GM12878 (cell line): ENCODE measurements around the gene GRAMD1B. TPM values are rescaled to one million over a fixed set of nuclear protein-coding genes. Genes with fewer than 3 reads are reported as not detected.

Source experiments
- ATAC-seq: fragments of 200-7000 bp; cut with Tn5 transposase; 3 replicates; pipeline ENCODE4 v1.9.1; 2020; ENCODE audit warnings: mild to moderate bottlenecking, moderate library complexity
- BruUV-seq: library from RNA; stranded (reverse); fragments of 400-500 nt; replicated peaks from 2 replicates; lab custom pipeline; 2021; lab: Mats Ljungman, UMichigan
- CTCF ChIA-PET: fragments of 300-600 bp; sonication (Branson Sonifier 250); formaldehyde crosslinking; extraction: SDS; loops from one replicate; lab custom pipeline; 2021; ENCODE audit warnings: inconsistent platforms; lab: Yijun Ruan, JAX
- POLR2A ChIA-PET: fragments of 350-600 bp; formaldehyde crosslinking; extraction: SDS; loops from one replicate; lab custom pipeline; 2021; ENCODE audit warnings: inconsistent platforms; lab: Charles Lee
- RAD21 ChIA-PET: fragments of 300-600 bp; sonication (Branson Sonifier 250); formaldehyde crosslinking; loops from one replicate; lab custom pipeline; 2023; ENCODE audit warnings: antibody characterized with exemption; ENCODE audit not compliant: unreplicated experiment; lab: Charles Lee
- SMC1A ChIA-PET: fragments of 300-600 bp; sonication (Branson Sonifier 250); formaldehyde crosslinking; loops from one replicate; lab custom pipeline; 2023; ENCODE audit not compliant: unreplicated experiment, uncharacterized antibody; lab: Charles Lee
- DNase-seq: peaks from one replicate; pipeline ENCODE4 v3.0.0-alpha.2; 2011; ENCODE audit warnings: low read depth, low spot score
- FAIRE-seq: peaks from 3 replicates; lab custom pipeline; 2011; peaks lifted over from hg19 to GRCh38; lab: Jason Lieb, UNC
- H2AFZ ChIP-seq: 2 replicates; pipeline ENCODE4 v1.6.0; 2011; ENCODE audit warnings: low read depth, low read length, control low read depth; ENCODE audit not compliant: control insufficient read depth
- H3K27ac ChIP-seq: 2 replicates; pipeline ENCODE4 v1.5.1; 2011; ENCODE audit warnings: control low read depth; ENCODE audit not compliant: control insufficient read depth, insufficient read depth
- H3K27me3 ChIP-seq, 2 experiments: replicated peaks in 1 of 2; 2 replicates each; pipeline versions ENCODE4 v1.6.0 to v1.6.1; 2011; ENCODE audit warnings: low read length in 1 of 2; ENCODE audit not compliant: control insufficient read depth in 2 of 2, insufficient read depth in 2 of 2
- H3K36me3 ChIP-seq, 2 experiments: 2 replicates each; pipeline ENCODE4 v1.5.1; 2011; ENCODE audit warnings: low read length in 1 of 2; ENCODE audit not compliant: control insufficient read depth in 2 of 2, insufficient read depth in 2 of 2
- H3K4me1 ChIP-seq: 2 replicates; pipeline ENCODE4 v1.6.1; 2011; ENCODE audit warnings: mild to moderate bottlenecking, low read length, moderate library complexity, mixed read lengths; ENCODE audit not compliant: control insufficient read depth, insufficient read depth
- H3K4me2 ChIP-seq: 2 replicates; pipeline ENCODE4 v1.6.0; 2011; ENCODE audit warnings: control low read depth; ENCODE audit not compliant: control insufficient read depth, insufficient read depth
- H3K4me3 ChIP-seq: fragments of 200-600 bp; sonication (generic); 2 replicates; pipeline ENCODE4 v1.5.1; 2016
- H3K79me2 ChIP-seq: 2 replicates; pipeline ENCODE4 v1.6.0; 2011; ENCODE audit warnings: low read length; ENCODE audit not compliant: control insufficient read depth, insufficient read depth
- H3K9ac ChIP-seq: 2 replicates; pipeline ENCODE4 v1.8.0; 2011; ENCODE audit warnings: low read length, control low read depth, mixed read lengths; ENCODE audit not compliant: control insufficient read depth, insufficient read depth
- H3K9me3 ChIP-seq: replicated peaks from 3 replicates; pipeline ENCODE4 v1.5.1; 2011; ENCODE audit warnings: mild to moderate bottlenecking, low read length; ENCODE audit not compliant: control insufficient read depth, insufficient read depth
- H4K20me1 ChIP-seq: 2 replicates; pipeline ENCODE4 v1.6.0; 2011; ENCODE audit not compliant: control insufficient read depth, insufficient read depth
- BCL3 ChIP-seq: IDR thresholded peaks from 2 replicates; pipeline ENCODE4 v1.6.1; 2011; ENCODE audit warnings: borderline replicate concordance, low read depth, mild to moderate bottlenecking, moderate library complexity, low read length; ENCODE audit not compliant: insufficient read depth, poor library complexity, severe bottlenecking
- CHD1 ChIP-seq: IDR thresholded peaks from 2 replicates; pipeline ENCODE4 v1.6.1; 2012; ENCODE audit warnings: low read depth, low read length, improper control_type of control experiment
- E4F1 ChIP-seq: fragments of 450-650 bp; IDR thresholded peaks from 2 replicates; pipeline ENCODE4 v1.6.1; 2018; ENCODE audit warnings: borderline replicate concordance, mild to moderate bottlenecking; ENCODE audit not compliant: partially characterized antibody
- FOS ChIP-seq: IDR thresholded peaks from 3 replicates; pipeline ENCODE4 v1.6.1; 2011; ENCODE audit warnings: borderline replicate concordance; ENCODE audit not compliant: insufficient read length; ENCODE audit errors: extremely low read depth
- HDGF ChIP-seq: fragments of 450-650 bp; IDR thresholded peaks from 2 replicates; pipeline ENCODE4 v1.6.1; 2016; ENCODE audit warnings: antibody characterized with exemption
- IKZF2 ChIP-seq, 2 experiments: fragments of 450-650 bp; IDR thresholded peaks; 2 replicates each; pipeline ENCODE4 v1.6.1; 2017; ENCODE audit warnings: mild to moderate bottlenecking in 2 of 2, moderate library complexity in 2 of 2
- IRF4 ChIP-seq: IDR thresholded peaks from 2 replicates; pipeline ENCODE4 v1.6.1; 2011; ENCODE audit warnings: low read depth, low read length
- KDM1A ChIP-seq: fragments of 200-600 bp; sonication (generic); IDR thresholded peaks from 2 replicates; pipeline ENCODE4 v1.6.1; 2016; ENCODE audit warnings: borderline replicate concordance
- NKRF ChIP-seq: fragments of 450-650 bp; conservative IDR thresholded peaks from 2 replicates; pipeline ENCODE4 v1.6.1; 2017; ENCODE audit warnings: mild to moderate bottlenecking, moderate library complexity
- RAD21 ChIP-seq: IDR thresholded peaks from 2 replicates; pipeline ENCODE4 v1.6.1; 2011; ENCODE audit warnings: mild to moderate bottlenecking, low read depth, low read length, moderate library complexity; ENCODE audit not compliant: insufficient read depth
- SMAD5 ChIP-seq: IDR thresholded peaks from 2 replicates; pipeline ENCODE4 v1.6.1; 2016; ENCODE audit warnings: antibody characterized with exemption, low read depth
- SMC3 ChIP-seq: IDR thresholded peaks from 2 replicates; pipeline ENCODE4 v1.6.1; 2011; ENCODE audit warnings: low read length, improper control_type of control experiment, borderline replicate concordance
- SREBF2 ChIP-seq: IDR thresholded peaks from 2 replicates; pipeline ENCODE4 v1.6.1; 2012; ENCODE audit warnings: mild to moderate bottlenecking, low read length
- SRF ChIP-seq, 2 experiments: IDR thresholded peaks; 2 replicates each; pipeline ENCODE4 v1.6.1; 2011; ENCODE audit warnings: low read depth in 2 of 2, low read length in 2 of 2, mild to moderate bottlenecking in 1 of 2, moderate library complexity in 1 of 2
- SUZ12 ChIP-seq: fragments of 200-600 bp; sonication (generic); IDR thresholded peaks from one replicate; pipeline ENCODE4 v1.6.1; 2018; ENCODE audit warnings: antibody characterized with exemption, mild to moderate bottlenecking; ENCODE audit not compliant: unreplicated experiment
- TAF1 ChIP-seq: IDR thresholded peaks from 2 replicates; pipeline ENCODE4 v1.6.1; 2011; ENCODE audit warnings: mild to moderate bottlenecking, low read depth, low read length, borderline replicate concordance
- TARDBP ChIP-seq: IDR thresholded peaks from 2 replicates; pipeline ENCODE4 v1.6.1; 2016; ENCODE audit warnings: borderline replicate concordance
- ZNF384 ChIP-seq: IDR thresholded peaks from 2 replicates; pipeline ENCODE4 v1.6.1; 2012; ENCODE audit warnings: low read depth, mild to moderate bottlenecking, low read length, improper control_type of control experiment, borderline replicate concordance
- WGBS: methylation state at CpG from one replicate; pipeline ENCODE4 v1.1.6; 2016; ENCODE audit warnings: low lambda C conversion rate; ENCODE audit not compliant: insufficient replicate concordance, insufficient coverage; ENCODE audit errors: missing lambda C conversion rate; 5-methylcytosine and 5-hydroxymethylcytosine counted together
- in situ Hi-C: fragments of 300-500 bp; cut with MboI; formaldehyde crosslinking; loops from 9 replicates; pipeline ENCODE4 v1.14.3; 2018; ENCODE audit warnings: mixed read lengths
- intact Hi-C: fragments of 100-400 bp; cut with micrococcal nuclease; formaldehyde crosslinking; loops from one replicate; pipeline ENCODE4 v1.14.2; 2022; ENCODE audit not compliant: unreplicated experiment
- polyA plus RNA-seq, 11 experiments: library from polyadenylated mRNA; depleted of rRNA in 4 of 11; unstranded in 6 of 11; stranded (reverse) in 5 of 11; fragments of >200 nt; fragmentation: Nextera tagmentation in 4 of 11; fragmentation: Illumina TruSeq in 1 of 11; extraction: Ambion mirVana in 4 of 11; extraction: Trizol in 1 of 11; gene quantifications; 1 replicate in 1 of 11; 2 replicates in 10 of 11; pipeline versions ENCODE4 v1.2.1 to v1.2.3, GENCODE V29; 2011 to 2016; ENCODE audit warnings: inconsistent platforms in 2 of 11, missing spikeins in 2 of 11, low read depth in 1 of 11
- total RNA-seq, 4 experiments: library from RNA; depleted of rRNA in 3 of 4; stranded (reverse); fragments of >200 nt in 3 of 4; fragmentation: Illumina TruSeq in 1 of 4; extraction: Trizol in 1 of 4; gene quantifications; 2 replicates each; pipeline versions ENCODE4 v1.2.1 to v1.2.3, GENCODE V29; 2013 to 2021

The GRAMD1B gene
- total and polyA plus RNA-seq, 10 of the 15 experiments (the other 5 are each of a cell fraction or from before 2014, with no cell fraction given), result 1.9 to 49.1 (median 26.9) TPM

- TF ChIP-seq IRF4, result no peak
- TF ChIP-seq HDGF, result no peak
- TF ChIP-seq TAF1, result no peak
- no peak for TF ChIP-seq E4F1
- no peak for TF ChIP-seq TARDBP
- TF ChIP-seq SUZ12, result no peak
- TF ChIP-seq SRF (IDR thresholded peaks at IDR 0.05; ENCODE audit: low read depth in 2 of 2, low read length in 2 of 2), result no peak
These were observed 44.9 kb downstream of the GRAMD1B start (continued) for GRCh38 chr11:123474994-123475393.

- ChIA-PET CTCF (interaction anchor here (0.7 to 9.3 kb wide), 18 partner anchors 9 to 606 kb away, joined by 3 to 349 read pairs (median 4); no protein-coding TSS in a partner anchor), SMC1A (interaction anchor here (1.0 to 10.0 kb wide), 11 partner anchors 9 to 228 kb away, joined by 3 to 244 read pairs (median 4); no protein-coding TSS in a partner anchor), POLR2A (interaction anchor here (2.6 kb wide), 1 partner anchor 68 kb away, joined by 16 read pairs; no protein-coding TSS in a partner anchor), RAD21 (interaction anchor here (0.8 to 8.0 kb wide), 6 partner anchors 11 to 183 kb away, joined by 3 to 212 read pairs (median 5); no protein-coding TSS in a partner anchor)
- Histone ChIP-seq H4K20me1 (no peaks in the 10 kb centered on the region), H3K9ac (no peak overlapping the region), H3K4me3 (no peak overlapping the region), H3K27me3 (no peaks in the 10 kb centered on the region), H3K27ac (no peak overlapping the region), H3K4me2 (no peak overlapping the region), H2AFZ (no peak overlapping the region), H3K4me1 (peaks cover 27% of the 10 kb centered on the region), H3K36me3 (no peaks in the 10 kb centered on the region; a peak in 1 of 4 replicates), H3K79me2 (no peaks in the 10 kb centered on the region; the same call in 1 of the 2 replicates), H3K9me3 (no peaks in the 10 kb centered on the region)
- 55% methylated on average over 3 of the region's 3 CpGs for WGBS
- ATAC-seq, result no peak
- in situ Hi-C loops (loop anchor here (5.0 kb wide), 3 partner anchors 68 to 363 kb away; no protein-coding TSS in a partner anchor), intact Hi-C loops (loop anchor here (5.0 kb wide), 1 partner anchor 113 kb away; no protein-coding TSS in a partner anchor)
- FAIRE-seq, result no peak
- no peak for DNase-seq
- no TSS peak for BruUV-seq
- TF ChIP-seq SMC3 (peak; percentile 9; the same call in 1 of the 2 replicates), FOS (no peak), ZNF384 (no peak), SMAD5 (no peak), KDM1A (no peak), RAD21 (peak; percentile 26; the same call in 1 of the 2 replicates), IKZF2 (IDR thresholded peaks at IDR 0.05) (no peak), CHD1 (no peak), NKRF (no peak), SREBF2 (no peak), BCL3 (no peak)
These were observed 45.4 kb downstream of the GRAMD1B start for GRCh38 chr11:123475469-123475868.
